Activated T-helper 1 cell treated with anti-CD3 and anti-CD28 coated beads, Interleukin-12 subunit alpha, Interleukin-12 subunit beta, Interleukin-2, Interleukin-4 antibody, amounts not matched to agents 30 ng/mL and 10 ng/mL and 1 ng/mL, durations not matched to agents 14 hours and 24 hours and 36 hours (primary cell): ENCODE results near the gene RNF25. TPM values are rescaled to one million over a fixed set of nuclear protein-coding genes. Genes with fewer than 3 reads are reported as not detected.

Experiments
- total RNA-seq: library from RNA; stranded (reverse); gene quantifications from 2 replicates; pipeline ENCODE4 v1.2.3, GENCODE V29; 2022

RNF25 gene
- total RNA-seq, 1 donor from 2014 or later: 29.1 TPM

Other genes with a start within 250 kb of the RNF25 start
- 43.5 and 50.4 TPM in 2 replicates for gene USP37, start 103.7 kb downstream of the RNF25 start, total RNA-seq
- 138 TPM in 2 replicates for gene CNOT9, start 103.2 kb downstream of the RNF25 start, total RNA-seq
- 0.54 and 0.62 TPM in 2 replicates for gene PLCD4, start 64.1 kb downstream of the RNF25 start, total RNA-seq
- gene ZNF142, start 12.4 kb downstream of the RNF25 start, total RNA-seq: 61.8 and 64.4 TPM in 2 replicates
- gene BCS1L, start 12.3 kb downstream of the RNF25 start, total RNA-seq: 85.1 and 85.3 TPM in 2 replicates
- gene STK36, start 84 bp upstream of the RNF25 start, total RNA-seq: 15.9 TPM in 2 replicates
- 70.6 and 78.3 TPM in 2 replicates for gene TTLL4, start 38.8 kb upstream of the RNF25 start, total RNA-seq
- 0.24 and 0.39 TPM in 2 replicates for gene CYP27A1, start 110.1 kb upstream of the RNF25 start, total RNA-seq
- not detected in 2 replicates for gene PRKAG3, start 159.8 kb upstream of the RNF25 start, total RNA-seq
- not detected in 2 replicates for gene WNT6, start 187.8 kb upstream of the RNF25 start, total RNA-seq
- gene WNT10A, start 208.8 kb upstream of the RNF25 start, total RNA-seq: 0.10 and 0.18 TPM in 2 replicates